Motor neuron (in vitro differentiated cells): ENCODE results near the gene ZCCHC2. TPM values are rescaled to one million over a fixed set of nuclear protein-coding genes. Genes with fewer than 3 reads are reported as not detected.
A peak's percentile ranks its signal among the peaks of the same experiment; 100 is the strongest.

ENCODE experiments used
- ATAC-seq, 8 experiments: fragments of 200-7000 bp; cut with Tn5 transposase; replicated peaks in 6 of 8; 2 replicates each; pipeline ENCODE4 v1.8.0; 2021; ENCODE audit warnings: mild to moderate bottlenecking in 8 of 8, moderate library complexity in 8 of 8
- H3K27ac ChIP-seq, 2 donors: fragments of 250-450 bp; sonication (Bioruptor Pico); 2 replicates each; pipeline ENCODE4 v1.9.0; 2021; ENCODE audit warnings: antibody characterized with exemption in 2 of 2, mild to moderate bottlenecking in 2 of 2, moderate library complexity in 1 of 2
- H3K4me1 ChIP-seq, 2 donors: fragments of 250-450 bp; sonication (Bioruptor Pico); replicated peaks in 1 of 2; 2 replicates each; pipeline ENCODE4 v1.6.1; 2021; ENCODE audit warnings: antibody characterized with exemption in 2 of 2, mild to moderate bottlenecking in 2 of 2, moderate library complexity in 1 of 2
- H3K4me3 ChIP-seq, 5 donors: fragments of 250-450 bp; sonication (Bioruptor Pico); 2 replicates each; pipeline ENCODE4 v1.9.0; 2021; ENCODE audit warnings: antibody characterized with exemption in 5 of 5, mild to moderate bottlenecking in 5 of 5, moderate library complexity in 4 of 5
- WGBS, 10 experiments: fragments of 450-650 bp; shearing (Covaris generic); methylation state at CpG; one replicate each; pipeline ENCODE4 v1.0.0; 2022; 5-methylcytosine and 5-hydroxymethylcytosine counted together
- in situ Hi-C, 9 experiments: fragments of 400-800 bp; cut with MboI; loops; one replicate each; pipeline ENCODE4 v1.15.0; 2021; ENCODE audit warnings: low sequenced_read_pairs in 9 of 9, low pct_unique_long_range_greater_than_20kb in 2 of 9; ENCODE audit not compliant: unreplicated experiment in 9 of 9
- total RNA-seq, 8 experiments: library from RNA; unstranded; fragments of 300-600 nt; gene quantifications; 2 replicates each; pipeline versions ENCODE4 v1.2.3 to v1.2.4, GENCODE V29; 2022

The ZCCHC2 gene
- total RNA-seq, 8 experiments from 2014 or later: 6.0 to 18.2 (median 12.0) TPM

DNA sequence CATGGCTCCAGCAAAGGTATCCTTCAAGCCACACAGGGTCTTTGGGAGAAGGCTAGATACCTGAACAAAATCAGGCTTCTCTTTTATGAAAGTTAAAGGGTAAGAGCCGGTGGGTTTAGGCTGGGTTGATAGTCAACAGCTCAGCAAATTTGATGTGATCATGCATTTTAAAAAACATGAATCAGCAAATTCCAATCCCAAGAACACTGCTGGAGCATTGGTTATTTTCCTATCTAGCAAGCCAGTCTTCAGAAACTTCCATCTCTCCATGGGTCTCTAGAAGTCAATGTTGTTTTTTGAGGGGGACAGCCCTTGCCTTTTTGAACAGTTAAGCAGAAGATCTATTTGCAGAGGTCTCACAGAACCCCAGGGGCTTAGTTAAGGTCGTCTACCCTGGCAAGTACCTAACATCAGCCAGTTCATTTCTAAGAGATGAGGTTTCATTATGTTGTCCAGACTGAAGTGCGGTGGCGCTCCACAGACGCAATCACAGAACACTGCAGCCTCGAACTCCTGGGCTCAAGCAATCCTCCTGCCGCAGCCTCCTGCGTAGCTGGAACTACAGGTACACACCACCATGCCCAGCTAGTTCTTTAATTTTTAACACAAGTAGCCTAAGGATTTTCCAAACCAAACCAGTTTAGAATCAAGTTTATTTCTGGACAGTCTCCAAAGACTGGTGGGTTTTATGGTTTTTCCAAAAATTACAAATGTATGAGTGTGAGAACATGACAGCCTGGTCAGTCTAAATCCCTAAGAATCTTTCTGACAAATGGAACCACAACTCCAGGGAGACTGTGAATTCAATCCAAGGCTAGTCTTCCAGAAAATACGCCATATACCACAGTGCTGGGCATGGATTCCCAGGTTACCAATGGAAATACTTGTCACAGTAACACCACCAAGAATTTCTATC lies 4.1 kb upstream of the ZCCHC2 start:
- in situ Hi-C loops: no loop called here
- no peak overlapping the region for H3K27ac ChIP-seq
- WGBS, 10 experiments: 40 to 100% (median 86%) methylated on average over 1 to 8 of the region's 9 CpGs; no CpG with 5 or more reads in 1 of the 10 experiments
- no peak for ATAC-seq
- H3K4me1 ChIP-seq: no peaks in the 10 kb centered on the region
- no peak overlapping the region for H3K4me3 ChIP-seq

DNA sequence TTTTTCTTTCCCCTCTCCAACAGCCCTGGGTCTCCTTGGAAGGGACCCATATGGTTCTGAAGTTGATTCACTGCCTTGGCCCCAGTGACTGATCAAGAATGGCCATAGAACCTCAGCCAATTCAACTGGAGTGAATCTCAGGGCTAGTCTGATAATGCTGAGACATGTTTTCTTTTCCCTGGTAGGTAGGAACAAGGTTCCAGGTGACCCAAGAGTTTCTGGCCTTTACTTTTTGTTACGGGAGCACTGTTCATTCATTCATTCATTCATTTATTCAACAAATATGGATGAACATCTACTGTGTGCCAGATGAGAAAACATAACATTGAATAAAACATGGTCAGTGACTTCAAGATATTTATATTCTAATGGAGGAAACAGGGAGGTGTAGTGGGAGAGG lies 3.1 kb upstream of the ZCCHC2 start:
- ATAC-seq: no peak
- in situ Hi-C loops: no loop called here
- Histone ChIP-seq H3K4me3 (no peak overlapping the region), H3K27ac (no peak overlapping the region), H3K4me1 (no peaks in the 10 kb centered on the region)
- 57 to 100% (median 94%) methylated on average over 1 of the region's 1 CpG; no CpG with 5 or more reads in 4 of the 10 experiments for WGBS, 10 experiments

DNA sequence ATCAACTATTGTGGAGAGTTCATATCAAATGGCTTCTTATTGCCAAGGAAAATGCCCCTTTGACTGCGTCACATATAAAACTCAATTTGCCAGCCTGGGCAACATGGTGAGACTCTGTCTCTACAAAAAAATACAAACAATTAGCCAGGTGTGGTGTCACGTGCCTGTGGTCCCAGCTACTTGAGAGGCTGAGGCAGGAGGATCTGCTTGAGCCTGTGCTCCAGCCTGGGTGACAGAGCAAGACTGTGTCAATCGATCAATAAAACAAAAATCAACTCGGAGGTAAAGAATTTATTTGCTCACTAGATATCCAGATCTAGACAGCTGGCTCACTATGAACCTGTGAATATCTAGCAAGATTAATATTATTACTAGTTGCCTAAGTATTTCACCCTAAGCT lies 1.7 kb upstream of the ZCCHC2 start:
- Histone ChIP-seq H3K4me1 (no peaks in the 10 kb centered on the region), H3K4me3 (no peak overlapping the region), H3K27ac (no peak overlapping the region)
- no peak for ATAC-seq
- WGBS, 10 experiments: 50 to 100% (median 77%) methylated on average over 1 to 4 of the region's 4 CpGs; no CpG with 5 or more reads in 2 of the 10 experiments
- in situ Hi-C loops: no loop called here

DNA sequence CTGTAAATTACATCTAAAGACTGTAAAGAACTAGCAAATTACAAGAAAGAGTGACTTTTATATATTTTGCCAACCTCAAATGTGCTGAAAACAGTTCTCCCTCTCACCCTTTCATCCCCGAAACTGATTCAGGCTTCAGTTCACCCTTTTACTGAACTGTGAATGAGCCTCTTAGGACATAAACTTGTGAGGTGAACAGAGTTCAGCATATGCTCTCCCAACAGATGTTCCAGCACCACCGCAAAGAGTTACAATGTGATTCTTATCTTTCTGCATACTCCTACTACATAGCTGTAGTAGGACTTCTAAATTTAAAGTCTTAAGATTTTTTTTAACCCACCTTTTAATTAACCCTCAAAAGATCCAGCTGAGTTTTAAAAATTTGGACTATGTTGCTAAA lies 1.2 kb upstream of the ZCCHC2 start:
- ATAC-seq: no peak
- H3K4me1 ChIP-seq: no peaks in the 10 kb centered on the region
- no peak overlapping the region for H3K27ac ChIP-seq
- 20 to 69% (median 33%) methylated on average over 1 to 2 of the region's 2 CpGs; no CpG with 5 or more reads in 3 of the 10 experiments for WGBS, 10 experiments
- in situ Hi-C loops: no loop called here
- peak overlapping the region in 1 of 5 donors; percentile 80 for H3K4me3 ChIP-seq

DNA sequence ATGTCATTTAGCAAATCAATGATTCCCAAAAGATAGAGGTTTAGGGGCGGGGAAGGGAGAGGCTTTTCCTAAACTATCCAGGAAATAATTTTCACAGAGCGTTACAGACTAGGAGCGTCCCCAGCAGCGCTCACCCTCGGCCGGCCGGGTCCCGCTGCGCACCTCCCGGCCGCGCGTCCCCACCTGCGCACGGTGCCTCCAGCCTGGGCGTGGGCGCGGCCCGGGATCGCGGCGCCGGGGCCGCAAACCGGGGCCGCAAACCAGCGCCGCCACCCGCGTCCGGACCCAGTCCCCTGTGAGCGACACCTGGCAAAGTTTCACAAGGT lies 684 bp upstream of the ZCCHC2 start:
- no peaks in the 10 kb centered on the region for H3K4me1 ChIP-seq
- no peak overlapping the region for H3K27ac ChIP-seq
- WGBS, 10 experiments: 0 to 1% (median 0%) methylated on average over 1 to 28 of the region's 32 CpGs; no CpG with 5 or more reads in 2 of the 10 experiments
- in situ Hi-C loops: no loop called here
- peak overlapping the region; percentile 54 to 92 (median 73) for H3K4me3 ChIP-seq
- ATAC-seq: peak; percentile 1 to 5 (median 2)

DNA sequence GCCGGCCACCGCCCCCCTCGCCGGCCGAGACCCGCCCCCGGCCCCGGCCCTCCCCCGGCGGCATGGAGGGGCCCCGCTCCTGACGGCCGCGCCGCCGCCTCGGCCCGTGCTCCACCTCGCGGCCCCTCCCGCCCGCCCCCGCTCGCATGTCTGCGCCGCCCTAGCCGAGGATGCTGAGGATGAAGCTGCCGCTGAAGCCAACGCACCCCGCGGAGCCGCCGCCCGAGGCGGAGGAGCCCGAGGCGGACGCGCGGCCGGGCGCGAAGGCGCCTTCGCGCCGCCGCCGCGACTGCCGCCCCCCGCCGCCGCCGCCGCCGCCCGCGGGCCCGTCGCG lies 397 bp downstream of the ZCCHC2 start:
- H3K27ac ChIP-seq: peak overlapping the region; percentile 82 to 86
- WGBS, 10 experiments: no CpG with 5 or more reads among the region's 62 CpGs
- no peak for ATAC-seq
- peak overlapping the region; percentile 54 to 92 (median 73) for H3K4me3 ChIP-seq
- in situ Hi-C loops: no loop called here
- H3K4me1 ChIP-seq: peaks cover 0 to 3% of the 10 kb centered on the region in 2 donors

DNA sequence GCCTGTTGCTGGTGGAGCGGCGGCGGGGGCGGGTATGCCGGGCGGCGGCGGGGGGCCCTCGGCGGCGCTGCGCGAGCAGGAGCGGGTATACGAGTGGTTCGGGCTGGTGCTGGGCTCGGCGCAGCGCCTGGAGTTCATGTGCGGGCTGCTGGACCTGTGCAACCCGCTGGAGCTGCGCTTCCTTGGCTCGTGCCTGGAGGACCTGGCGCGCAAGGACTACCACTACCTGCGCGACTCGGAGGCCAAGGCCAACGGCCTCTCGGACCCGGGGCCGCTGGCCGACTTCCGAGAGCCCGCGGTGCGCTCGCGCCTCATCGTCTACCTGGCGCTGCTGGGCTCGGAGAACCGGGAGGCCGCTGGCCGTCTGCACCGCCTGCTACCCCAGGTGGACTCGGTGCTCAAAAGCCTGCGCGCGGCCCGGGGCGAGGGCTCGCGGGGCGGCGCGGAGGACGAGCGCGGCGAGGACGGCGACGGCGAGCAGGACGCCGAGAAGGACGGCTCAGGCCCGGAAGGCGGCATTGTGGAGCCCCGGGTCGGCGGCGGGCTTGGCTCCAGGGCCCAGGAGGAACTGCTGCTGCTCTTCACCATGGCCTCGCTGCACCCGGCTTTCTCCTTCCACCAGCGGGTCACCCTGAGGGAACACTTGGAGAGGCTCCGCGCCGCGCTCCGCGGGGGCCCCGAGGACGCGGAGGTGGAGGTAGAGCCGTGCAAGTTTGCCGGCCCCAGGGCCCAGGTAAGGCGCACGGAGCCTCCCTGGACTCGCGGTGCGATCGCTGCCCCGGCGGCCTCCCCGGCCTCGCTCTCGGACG lies 1.0 kb downstream of the ZCCHC2 start:
- peaks cover 0 to 3% of the 10 kb centered on the region in 2 donors for H3K4me1 ChIP-seq
- H3K4me3 ChIP-seq: peak overlapping the region; percentile 54 to 92 (median 73)
- WGBS, 10 experiments: 0% methylated on average over 1 to 7 of the region's 100 CpGs; no CpG with 5 or more reads in 8 of the 10 experiments
- peak overlapping the region; percentile 82 to 86 for H3K27ac ChIP-seq
- peak in 3 of 8 experiments; percentile 1 to 8 (median 2) for ATAC-seq
- in situ Hi-C loops: no loop called here

DNA sequence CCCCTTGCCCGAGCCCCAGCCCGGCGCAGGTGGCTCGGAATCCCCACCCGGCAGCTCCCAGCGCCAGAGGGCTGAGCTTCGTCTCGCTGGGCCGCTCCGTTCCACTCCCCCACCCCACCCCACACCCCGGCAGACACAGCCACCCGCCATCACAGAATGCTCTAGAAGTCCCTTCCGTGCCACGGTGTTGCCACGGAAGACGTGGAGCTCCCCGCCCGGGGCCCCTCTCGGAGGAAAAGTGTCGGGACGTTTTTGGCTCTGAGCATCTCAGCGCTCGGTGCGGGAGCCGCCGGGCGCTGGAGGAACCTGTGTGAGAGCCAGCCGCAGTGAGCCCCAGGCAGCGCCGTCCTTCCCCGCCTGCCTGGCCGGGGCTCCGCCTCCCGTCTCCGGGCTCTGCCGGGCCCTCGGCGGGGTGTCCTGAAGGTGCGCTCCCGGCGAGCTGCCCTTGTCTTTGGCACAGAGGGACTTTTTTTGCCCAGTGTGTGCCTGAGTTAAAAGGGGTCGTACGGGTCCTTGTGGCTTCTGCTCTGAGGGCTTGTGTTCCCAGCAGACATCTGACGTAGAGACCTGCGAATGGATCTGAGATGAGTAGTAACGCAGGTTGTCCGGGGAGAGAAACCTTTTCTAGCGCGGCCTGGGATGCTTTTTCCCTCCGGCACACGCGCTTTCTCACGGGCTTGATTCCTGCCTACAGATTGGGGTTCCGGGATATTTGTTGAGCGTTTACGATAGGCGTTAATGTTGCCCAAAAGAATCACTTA lies 1.8 kb downstream of the ZCCHC2 start:
- peaks cover 0 to 3% of the 10 kb centered on the region in 2 donors for H3K4me1 ChIP-seq
- 0 to 20% (median 0%) methylated on average over 1 to 13 of the region's 57 CpGs; no CpG with 5 or more reads in 3 of the 10 experiments for WGBS, 10 experiments
- peak overlapping the region; percentile 54 to 92 (median 73) for H3K4me3 ChIP-seq
- in situ Hi-C loops: no loop called here
- H3K27ac ChIP-seq: peak overlapping the region; percentile 82 to 86
- ATAC-seq: peak in 6 of 8 experiments; percentile 2 to 26 (median 4)

DNA sequence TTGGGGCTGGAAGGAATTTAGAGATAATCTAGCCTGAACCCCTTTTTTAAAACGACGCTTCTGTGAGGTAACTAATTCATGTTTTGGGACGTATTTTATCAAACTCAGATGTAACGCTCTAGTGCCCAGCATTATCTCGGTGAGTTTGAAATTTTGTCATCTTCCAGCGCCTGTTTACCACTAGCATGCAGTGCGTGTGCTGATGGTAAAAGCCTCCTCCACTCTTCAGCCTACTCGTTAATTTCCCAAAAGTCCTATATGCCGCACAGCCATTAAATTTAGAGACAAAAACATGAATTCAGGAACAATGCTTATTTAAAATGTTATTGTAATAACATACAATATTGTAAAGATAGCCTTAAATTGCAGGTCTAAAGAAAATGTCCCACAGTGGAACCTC lies 2.8 kb downstream of the ZCCHC2 start:
- H3K27ac ChIP-seq: no peak overlapping the region
- in situ Hi-C loops: no loop called here
- H3K4me3 ChIP-seq: peak overlapping the region; percentile 54 to 92 (median 73)
- 21 to 83% (median 57%) methylated on average over 2 to 9 of the region's 9 CpGs for WGBS, 10 experiments
- peaks cover 0 to 3% of the 10 kb centered on the region in 2 donors for H3K4me1 ChIP-seq
- ATAC-seq: no peak

DNA sequence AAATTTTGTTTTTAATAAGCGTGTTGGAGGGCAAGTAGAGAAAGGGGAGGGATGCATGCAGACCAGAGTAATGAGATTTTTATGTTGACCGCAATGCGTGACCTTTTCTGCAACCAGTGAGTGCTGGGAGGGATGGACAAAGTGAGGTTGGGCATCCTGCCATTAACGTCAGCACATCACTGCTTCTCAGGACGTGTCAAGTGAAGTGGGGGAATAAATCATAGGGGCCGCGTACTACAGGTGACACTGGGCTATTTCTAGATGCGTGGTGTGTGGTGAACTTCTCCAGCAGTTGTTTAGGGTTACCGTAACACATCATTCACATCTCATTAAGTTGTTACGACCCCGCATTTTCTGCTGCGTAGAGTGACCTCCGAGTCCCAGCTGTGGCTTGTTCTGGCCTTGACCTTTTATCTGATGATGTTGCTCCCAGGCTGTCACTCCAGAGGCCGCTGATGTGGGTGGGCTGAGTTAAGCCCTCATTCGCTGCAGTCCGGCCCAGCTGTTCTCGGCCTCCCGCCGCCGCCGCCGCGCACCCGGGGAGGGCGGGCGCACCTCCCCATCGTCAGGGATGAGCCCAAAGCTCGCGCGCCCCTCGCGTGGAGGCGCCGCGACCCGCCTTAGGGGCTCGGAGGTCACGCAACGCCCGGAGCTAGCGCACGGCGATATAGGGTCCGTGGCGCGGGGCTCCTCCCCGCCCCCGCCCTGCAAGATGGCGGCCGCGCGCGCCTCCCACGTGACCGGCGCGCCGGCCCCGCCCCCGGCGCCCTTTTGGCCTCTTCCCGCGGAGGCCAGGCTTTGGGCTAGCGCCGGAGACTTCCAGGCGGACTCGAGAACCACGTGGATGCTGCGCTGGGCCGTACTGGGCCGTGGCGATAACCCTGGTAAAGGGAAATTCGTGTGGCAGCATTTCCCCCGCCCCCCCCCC lies 3.5 kb downstream of the ZCCHC2 start:
- in situ Hi-C loops: no loop called here
- peaks cover 0 to 3% of the 10 kb centered on the region in 2 donors for H3K4me1 ChIP-seq
- H3K27ac ChIP-seq: peak overlapping the region; percentile 82 to 85
- ATAC-seq: peak; percentile 3 to 28 (median 12)
- 0 to 37% (median 19%) methylated on average over 1 to 5 of the region's 74 CpGs; no CpG with 5 or more reads in 3 of the 10 experiments for WGBS, 10 experiments
- H3K4me3 ChIP-seq: peak overlapping the region; percentile 54 to 92 (median 73)

DNA sequence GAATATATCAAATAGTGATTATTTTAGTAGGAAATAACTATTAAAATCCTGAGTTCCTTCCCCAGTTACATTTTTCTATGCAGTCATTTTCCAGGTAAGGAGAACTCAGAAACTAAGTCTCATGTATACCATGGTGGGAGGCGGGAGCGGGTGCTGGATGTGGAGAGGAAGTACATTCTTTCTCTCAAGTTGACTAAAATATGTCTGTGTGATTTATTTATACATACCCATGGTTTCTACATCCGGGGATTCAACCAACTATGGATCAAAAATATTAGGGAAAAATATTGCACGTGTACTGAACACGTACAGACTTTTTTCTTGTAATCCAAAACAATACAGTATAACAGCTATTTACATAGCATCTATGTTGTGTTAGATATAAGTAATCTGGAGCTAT lies 6.8 kb downstream of the ZCCHC2 start:
- Histone ChIP-seq H3K4me1 (peaks cover 0 to 3% of the 10 kb centered on the region in 2 donors), H3K4me3 (no peak overlapping the region), H3K27ac (no peak overlapping the region)
- 84 to 100% (median 94%) methylated on average over 2 to 5 of the region's 5 CpGs; no CpG with 5 or more reads in 1 of the 10 experiments for WGBS, 10 experiments
- in situ Hi-C loops: no loop called here
- ATAC-seq: no peak

DNA sequence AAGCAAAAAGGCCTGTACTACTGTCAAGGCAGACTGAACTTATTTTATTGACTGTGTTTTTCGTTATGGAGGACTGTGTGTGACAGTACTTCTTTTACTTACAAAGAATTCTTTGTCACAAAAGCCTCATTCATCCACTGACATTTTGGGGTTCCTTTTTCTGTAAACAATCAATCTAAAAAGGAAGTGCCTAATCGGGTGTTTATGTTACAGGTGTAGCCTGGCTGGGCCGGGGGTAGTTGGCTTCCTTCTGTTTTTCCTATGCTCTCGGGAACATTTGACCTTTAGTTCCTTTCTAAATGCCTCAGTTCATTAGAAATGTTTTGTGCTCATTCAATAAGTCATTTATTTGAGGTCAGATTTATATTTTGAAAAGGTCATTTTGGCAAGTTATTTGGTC lies 8.3 kb downstream of the ZCCHC2 start:
- 54 to 84% (median 76%) methylated on average over 1 to 4 of the region's 4 CpGs; no CpG with 5 or more reads in 1 of the 10 experiments for WGBS, 10 experiments
- no peak overlapping the region for H3K4me3 ChIP-seq
- in situ Hi-C loops: no loop called here
- peaks cover 0 to 3% of the 10 kb centered on the region in 2 donors for H3K4me1 ChIP-seq
- no peak overlapping the region for H3K27ac ChIP-seq
- ATAC-seq: no peak
